HG02588 (cell line): ENCODE data around the gene RABAC1.

Experiments used
- ATAC-seq: cut with Tn5 transposase; IDR thresholded peaks from one replicate; pipeline ENCODE4 v1.9.1; 2021; ENCODE audit warnings: mild to moderate bottlenecking, moderate library complexity; ENCODE audit not compliant: unreplicated experiment

The RABAC1 gene

GRCh38 chr19:41929536-41930071 is 29.5 kb downstream of the RABAC1 start:
- no peak for ATAC-seq

- ATAC-seq, result no peak
These were observed 30.2 kb downstream of the RABAC1 start for GRCh38 chr19:41928754-41929535.

GRCh38 chr19:41928221-41928683 is 30.9 kb downstream of the RABAC1 start, which contains the start of gene ERFL:
Gene ERFL, minus strand, starts transcription at chr19:41928449. Its CDS starts 15,530 bp downstream, at chr19:41912919.
- ATAC-seq, result no peak

GRCh38 chr19:41927497-41928192 is 31.5 kb downstream of the RABAC1 start:
- no peak for ATAC-seq

GRCh38 chr19:41926763-41927496 is 32.2 kb downstream of the RABAC1 start:
- no peak for ATAC-seq

GRCh38 chr19:41926028-41926762 is 32.9 kb downstream of the RABAC1 start:
- no peak for ATAC-seq

- no peak for ATAC-seq
These were observed 33.7 kb downstream of the RABAC1 start for GRCh38 chr19:41925208-41926003.

- no peak for ATAC-seq
These were observed 34.7 kb downstream of the RABAC1 start for GRCh38 chr19:41924151-41925145.

- no peak for ATAC-seq
These were observed 35.9 kb downstream of the RABAC1 start for GRCh38 chr19:41923045-41923788.

- no peak for ATAC-seq
These were observed 36.5 kb downstream of the RABAC1 start for GRCh38 chr19:41922585-41922984.

- no peak for ATAC-seq
These were observed 37.2 kb downstream of the RABAC1 start for GRCh38 chr19:41921577-41922576.

- no peak for ATAC-seq
These were observed 38.1 kb downstream of the RABAC1 start for GRCh38 chr19:41920882-41921576.

- no peak for ATAC-seq
These were observed 39.0 kb downstream of the RABAC1 start for GRCh38 chr19:41919948-41920712.

- ATAC-seq, result no peak
These were observed 40.4 kb downstream of the RABAC1 start for GRCh38 chr19:41918653-41919244.

- no peak for ATAC-seq
These were observed 41.0 kb downstream of the RABAC1 start for GRCh38 chr19:41918095-41918494.
